Measurements from ENCODE around the gene MUC2. TPM values are rescaled to one million over a fixed set of nuclear protein-coding genes. Genes with fewer than 3 reads are reported as not detected.

The MUC2 gene
- total RNA-seq, 1 donor from 2014 or later, result not detected

DNA sequence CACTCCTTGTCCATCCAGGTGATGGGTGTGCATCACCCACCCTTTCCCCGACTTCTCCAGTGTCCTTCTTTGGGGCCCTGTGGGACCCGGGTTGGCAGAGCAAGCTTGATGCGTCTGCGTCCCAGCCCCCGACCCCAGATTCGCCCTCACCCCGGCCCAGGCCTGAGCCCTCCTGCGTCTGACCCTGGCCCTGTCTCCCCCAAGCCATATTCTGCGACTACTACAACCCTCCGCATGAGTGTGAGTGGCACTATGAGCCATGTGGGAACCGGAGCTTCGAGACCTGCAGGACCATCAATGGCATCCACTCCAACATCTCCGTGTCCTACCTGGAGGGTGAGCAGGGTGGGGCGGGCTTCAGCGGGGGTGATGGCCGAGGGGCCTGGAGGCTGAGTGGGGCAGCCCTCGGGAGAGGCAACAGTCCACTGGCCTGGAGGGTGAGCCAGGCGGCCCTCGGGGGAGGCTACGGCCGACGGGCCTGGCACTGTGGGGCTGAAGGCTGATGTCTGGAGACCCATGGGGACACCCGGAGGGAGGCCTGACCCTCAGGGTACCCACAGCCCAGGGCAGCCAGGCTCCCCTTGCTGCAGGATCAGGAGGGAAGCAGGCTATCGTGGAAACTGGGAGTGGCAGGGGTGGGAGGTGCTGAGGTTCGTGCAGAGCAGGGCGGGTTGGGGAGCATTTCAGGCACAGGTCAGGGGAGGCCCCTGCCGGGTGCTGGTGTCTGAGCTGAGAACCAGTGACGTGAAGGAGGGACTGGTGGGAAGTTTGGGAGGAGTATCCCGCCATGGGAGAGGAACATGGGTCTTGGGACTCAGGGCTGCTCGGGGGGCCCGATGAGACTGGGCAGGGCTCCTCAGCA lies 15.3 kb downstream of the MUC2 start:
- Histone ChIP-seq H3K9ac (ENCODE audit: low read length) (no peak overlapping the region), H3K4me3 (ENCODE audit: insufficient read depth, low read depth, low read length) (no peak overlapping the region), H3K4me1 (ENCODE audit: insufficient read depth, low read length) (no peaks in the 10 kb centered on the region), H3K27ac (ENCODE audit: low read depth, low read length) (no peak overlapping the region), H2AFZ (ENCODE audit: low read depth, low read length) (no peak overlapping the region), H4K20me1 (ENCODE audit: insufficient read depth, low read length) (no peaks in the 10 kb centered on the region), H3K4me2 (ENCODE audit: low read length) (no peak overlapping the region), H3K36me3 (ENCODE audit: insufficient read depth, low read length) (no peaks in the 10 kb centered on the region), H3K27me3 (ENCODE audit: insufficient read depth, low read length) (no peaks in the 10 kb centered on the region), H3K9me3 (ENCODE audit: insufficient read depth, low read depth, low read length) (peaks cover 9% of the 10 kb centered on the region), H3K79me2 (ENCODE audit: insufficient read depth, low read length) (no peaks in the 10 kb centered on the region)
- Mint-ChIP-seq H3K27me3 (ENCODE audit: low read depth, unreplicated experiment) (peaks cover 10% of the 10 kb centered on the region), H3K36me3 (ENCODE audit: low read depth, unreplicated experiment) (no peaks in the 10 kb centered on the region), H3K9me3 (ENCODE audit: unreplicated experiment) (no peaks in the 10 kb centered on the region), H3K4me3 (ENCODE audit: unreplicated experiment) (no peak overlapping the region), H3K4me1 (ENCODE audit: low read depth, unreplicated experiment) (no peaks in the 10 kb centered on the region), H3K27ac (ENCODE audit: unreplicated experiment) (no peak overlapping the region)
- FAIRE-seq (no peak), DNase-seq (ENCODE audit: low read depth) (no peak)
- TF ChIP-seq, protein P1, sequence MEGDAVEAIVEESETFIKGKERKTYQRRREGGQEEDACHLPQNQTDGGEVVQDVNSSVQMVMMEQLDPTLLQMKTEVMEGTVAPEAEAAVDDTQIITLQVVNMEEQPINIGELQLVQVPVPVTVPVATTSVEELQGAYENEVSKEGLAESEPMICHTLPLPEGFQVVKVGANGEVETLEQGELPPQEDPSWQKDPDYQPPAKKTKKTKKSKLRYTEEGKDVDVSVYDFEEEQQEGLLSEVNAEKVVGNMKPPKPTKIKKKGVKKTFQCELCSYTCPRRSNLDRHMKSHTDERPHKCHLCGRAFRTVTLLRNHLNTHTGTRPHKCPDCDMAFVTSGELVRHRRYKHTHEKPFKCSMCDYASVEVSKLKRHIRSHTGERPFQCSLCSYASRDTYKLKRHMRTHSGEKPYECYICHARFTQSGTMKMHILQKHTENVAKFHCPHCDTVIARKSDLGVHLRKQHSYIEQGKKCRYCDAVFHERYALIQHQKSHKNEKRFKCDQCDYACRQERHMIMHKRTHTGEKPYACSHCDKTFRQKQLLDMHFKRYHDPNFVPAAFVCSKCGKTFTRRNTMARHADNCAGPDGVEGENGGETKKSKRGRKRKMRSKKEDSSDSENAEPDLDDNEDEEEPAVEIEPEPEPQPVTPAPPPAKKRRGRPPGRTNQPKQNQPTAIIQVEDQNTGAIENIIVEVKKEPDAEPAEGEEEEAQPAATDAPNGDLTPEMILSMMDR (IDR thresholded peaks at IDR 0.05; ENCODE audit: insufficient read depth, low read depth, low read length), result no peak
- TF ChIP-seq EZH2 (IDR thresholded peaks at IDR 0.05; ENCODE audit: insufficient read depth, low read length), result no peak

DNA sequence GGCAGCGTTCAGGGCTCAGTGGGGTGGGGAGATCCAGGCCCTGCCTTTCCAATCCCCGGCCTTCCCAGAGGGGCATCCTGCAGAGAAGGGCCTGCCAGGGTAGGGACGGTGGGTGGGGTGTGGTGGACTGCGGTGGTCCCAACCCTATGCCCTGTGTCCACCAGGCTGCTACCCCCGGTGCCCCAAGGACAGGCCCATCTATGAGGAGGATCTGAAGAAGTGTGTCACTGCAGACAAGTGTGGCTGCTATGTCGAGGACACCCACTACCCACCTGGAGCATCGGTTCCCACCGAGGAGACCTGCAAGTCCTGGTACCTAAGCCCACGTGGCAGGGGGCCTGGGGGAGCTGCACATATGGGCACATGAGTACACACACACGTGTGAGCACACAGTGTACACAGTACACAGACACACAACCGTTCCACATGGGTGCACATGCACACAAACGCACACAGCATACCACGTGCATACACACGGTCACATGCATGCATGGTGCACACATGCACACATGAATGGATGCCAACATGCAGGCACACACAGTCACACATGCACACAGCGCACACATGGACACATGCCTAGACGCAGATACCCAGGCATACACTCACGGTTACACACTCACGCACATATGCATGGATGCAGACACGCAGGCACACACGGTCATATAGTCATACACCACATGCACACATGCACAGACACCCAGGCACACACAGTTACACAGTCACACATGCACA lies 16.1 kb downstream of the MUC2 start:
- no peak overlapping the region for H3K4me3 Mint-ChIP-seq (ENCODE audit: unreplicated experiment)
- no peak for TF ChIP-seq EZH2 (IDR thresholded peaks at IDR 0.05; ENCODE audit: insufficient read depth, low read length)
- TF ChIP-seq, protein P1 (IDR thresholded peaks at IDR 0.05; ENCODE audit: insufficient read depth, low read depth, low read length), result no peak
- H3K9me3 Mint-ChIP-seq (ENCODE audit: unreplicated experiment), result no peaks in the 10 kb centered on the region
- H3K27ac ChIP-seq (ENCODE audit: low read depth, low read length), result no peak overlapping the region
- no peaks in the 10 kb centered on the region for H3K4me1 Mint-ChIP-seq (ENCODE audit: low read depth, unreplicated experiment)
- FAIRE-seq (no peak), DNase-seq (ENCODE audit: low read depth) (no peak)
- no peaks in the 10 kb centered on the region for H3K27me3 ChIP-seq (ENCODE audit: insufficient read depth, low read length)
- H3K9me3 ChIP-seq (ENCODE audit: insufficient read depth, low read depth, low read length), result peaks cover 9% of the 10 kb centered on the region
- H3K4me1 ChIP-seq (ENCODE audit: insufficient read depth, low read length), result no peaks in the 10 kb centered on the region
- no peak overlapping the region for H3K4me3 ChIP-seq (ENCODE audit: insufficient read depth, low read depth, low read length)
- H4K20me1 ChIP-seq (ENCODE audit: insufficient read depth, low read length), result no peaks in the 10 kb centered on the region
- H3K9ac ChIP-seq (ENCODE audit: low read length), result no peak overlapping the region
- H3K79me2 ChIP-seq (ENCODE audit: insufficient read depth, low read length), result no peaks in the 10 kb centered on the region
- no peaks in the 10 kb centered on the region for H3K36me3 ChIP-seq (ENCODE audit: insufficient read depth, low read length)
- H3K27ac Mint-ChIP-seq (ENCODE audit: unreplicated experiment), result no peak overlapping the region
- H3K36me3 Mint-ChIP-seq (ENCODE audit: low read depth, unreplicated experiment), result no peaks in the 10 kb centered on the region
- no peak overlapping the region for H2AFZ ChIP-seq (ENCODE audit: low read depth, low read length)
- peaks cover 15% of the 10 kb centered on the region for H3K27me3 Mint-ChIP-seq (ENCODE audit: low read depth, unreplicated experiment)
- no peak overlapping the region for H3K4me2 ChIP-seq (ENCODE audit: low read length)

Data from astrocyte (in vitro differentiated cells and primary cell).